ENCODE data around the gene GATB.

Gene GATB

GRCh38 chr4:151760712-151761661 is at the start of gene GATB:
TSS of gene GATB (minus strand) at chr4:151761007. CDS start at chr4:151760982, 25 bp downstream.
- DNase-seq: peak; percentile 95

- DNase-seq: no peak
Observed at GRCh38 chr4:151810476-151810875, 49.7 kb upstream of the GATB start.

GRCh38 chr4:151809716-151810115 is 48.9 kb upstream of the GATB start:
- DNase-seq: no peak

- no peak for DNase-seq
Observed at GRCh38 chr4:151808542-151808941, 47.7 kb upstream of the GATB start.

- no peak for DNase-seq
Observed at GRCh38 chr4:151808120-151808529, 47.3 kb upstream of the GATB start.

- DNase-seq: no peak
Observed at GRCh38 chr4:151807220-151807619, 46.4 kb upstream of the GATB start.

GRCh38 chr4:151806511-151806927 is 45.7 kb upstream of the GATB start:
- no peak for DNase-seq

- DNase-seq: no peak
Observed at GRCh38 chr4:151804821-151805220, 44.0 kb upstream of the GATB start.

GRCh38 chr4:151804086-151804630 is 43.4 kb upstream of the GATB start:
- no peak for DNase-seq

- DNase-seq: no peak
Observed at GRCh38 chr4:151803246-151803645, 42.4 kb upstream of the GATB start.

- DNase-seq: peak; percentile 64
Observed at GRCh38 chr4:151801547-151802516, 41.0 kb upstream of the GATB start.

GRCh38 chr4:151799417-151800012 is 38.7 kb upstream of the GATB start:
- no peak for DNase-seq

- no peak for DNase-seq
Observed at GRCh38 chr4:151798678-151799416, 38.0 kb upstream of the GATB start.

- DNase-seq: no peak
Observed at GRCh38 chr4:151797853-151798252, 37.0 kb upstream of the GATB start.

GRCh38 chr4:151797131-151797530 is 36.3 kb upstream of the GATB start:
- DNase-seq: no peak

GRCh38 chr4:151796106-151796505 is 35.3 kb upstream of the GATB start:
- no peak for DNase-seq

- DNase-seq: no peak
Observed at GRCh38 chr4:151792995-151793394, 32.2 kb upstream of the GATB start.

GRCh38 chr4:151792530-151792929 is 31.7 kb upstream of the GATB start:
- DNase-seq: no peak

- no peak for DNase-seq
Observed at GRCh38 chr4:151788021-151788420, 27.2 kb upstream of the GATB start.

GRCh38 chr4:151786158-151786495 is 25.3 kb upstream of the GATB start:
- DNase-seq: no peak

GRCh38 chr4:151785484-151786157 is 24.8 kb upstream of the GATB start:
- no peak for DNase-seq

Measured in CD4-positive, alpha-beta T cell treated with Interleukin-12 subunit alpha and Interleukin-12 subunit beta, for 1 hour (primary cell).